ENCODE results near the gene SPDYE4.

The SPDYE4 gene

DNA sequence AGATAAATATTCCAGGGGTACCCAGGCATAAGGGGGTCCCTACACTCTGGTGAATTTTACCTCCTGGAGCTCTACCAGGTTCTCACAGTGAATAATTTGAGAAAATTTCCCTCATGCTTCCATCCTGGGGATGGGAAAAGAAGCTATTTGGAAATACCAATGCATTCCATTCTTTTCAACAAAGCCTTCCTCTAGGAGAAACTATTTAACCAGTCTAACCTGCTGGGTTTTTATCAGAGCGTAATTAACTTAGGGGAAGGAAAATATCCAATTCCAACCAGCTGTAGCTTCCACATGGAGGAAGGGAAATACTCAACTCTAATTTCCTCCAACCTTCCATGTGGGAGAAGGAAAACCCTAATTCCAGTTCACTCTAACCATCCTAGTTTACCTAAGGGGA is 23.8 kb upstream of the SPDYE4 start:
- FAIRE-seq, result no peak

DNA sequence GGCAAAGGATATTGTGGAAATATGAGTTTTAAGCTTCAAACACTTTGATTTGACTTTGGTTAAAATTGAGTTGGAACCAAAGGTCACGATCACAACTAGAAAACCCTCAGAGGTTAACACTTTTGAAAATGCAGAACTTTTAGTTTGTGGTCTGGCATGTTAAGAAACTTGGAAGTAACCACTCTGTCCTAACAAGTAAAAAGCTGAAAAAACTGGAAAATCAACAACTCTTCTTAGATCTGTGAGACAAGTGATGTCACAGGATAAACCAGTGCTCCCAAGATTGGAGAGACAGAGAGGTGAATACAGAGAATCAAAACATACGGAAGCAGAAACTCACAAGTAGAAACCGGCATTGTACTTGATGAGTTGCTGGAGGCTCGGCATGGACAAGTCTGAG is 23.4 kb upstream of the SPDYE4 start:
- no peak for FAIRE-seq

DNA sequence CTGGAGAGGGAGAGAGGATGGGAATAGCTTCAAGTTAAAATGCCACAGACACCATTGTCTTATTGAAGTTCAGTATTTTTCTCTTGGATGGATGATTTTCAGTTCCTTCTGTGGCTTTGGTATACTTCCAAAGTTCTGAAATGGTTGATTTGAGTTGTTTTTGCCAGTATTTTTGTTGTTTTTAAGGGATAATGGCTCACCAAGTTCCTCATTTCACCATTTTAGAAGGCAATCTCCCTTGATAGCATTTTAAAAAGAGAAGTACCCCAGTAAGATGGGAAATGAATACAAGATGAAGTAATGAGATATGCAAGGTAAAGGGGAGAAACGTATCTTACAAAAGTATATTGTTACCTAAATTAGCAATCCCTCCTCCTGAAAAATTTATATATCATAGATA is 18.5 kb upstream of the SPDYE4 start:
- no peak for FAIRE-seq

DNA sequence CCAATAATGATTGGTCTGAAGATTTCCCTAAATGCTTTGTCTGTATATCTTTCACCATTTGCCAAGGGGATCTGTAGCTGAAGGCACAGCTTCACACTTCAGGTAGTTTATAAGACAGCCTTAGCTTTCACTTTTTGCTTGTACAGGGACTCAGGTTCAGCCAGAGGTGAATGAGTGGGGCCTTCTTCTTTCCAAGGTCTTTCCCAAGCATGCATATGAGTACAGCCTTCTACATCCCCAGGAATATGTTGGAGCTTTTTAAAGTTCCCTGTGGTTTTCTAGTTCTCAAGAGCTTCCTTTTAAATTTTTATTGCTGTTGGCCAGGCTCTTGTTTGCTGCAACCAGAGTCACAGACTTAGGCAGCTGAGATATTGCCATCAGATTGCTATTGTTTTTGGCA is 17.9 kb upstream of the SPDYE4 start:
- no peak for FAIRE-seq

DNA sequence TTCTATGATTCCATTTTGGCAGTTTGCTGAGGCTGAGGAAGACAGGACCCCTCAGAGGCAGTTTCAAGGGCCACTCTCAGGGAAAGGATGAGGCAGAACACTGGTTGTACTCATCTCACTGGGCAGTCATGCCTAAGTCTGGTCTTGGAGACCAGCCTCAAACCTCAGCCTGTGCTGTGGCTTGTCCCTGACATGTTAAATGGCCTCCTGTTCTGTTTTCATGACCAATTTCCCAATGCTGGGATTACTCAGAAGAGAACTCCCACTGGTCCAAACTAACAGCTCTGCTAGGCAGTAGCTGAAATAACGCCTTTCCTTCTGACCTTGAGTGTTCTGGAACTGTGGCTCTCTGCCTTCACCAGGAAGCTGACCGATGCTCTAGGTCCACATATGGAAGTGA is 8.4 kb upstream of the SPDYE4 start:
- no peak for FAIRE-seq

DNA sequence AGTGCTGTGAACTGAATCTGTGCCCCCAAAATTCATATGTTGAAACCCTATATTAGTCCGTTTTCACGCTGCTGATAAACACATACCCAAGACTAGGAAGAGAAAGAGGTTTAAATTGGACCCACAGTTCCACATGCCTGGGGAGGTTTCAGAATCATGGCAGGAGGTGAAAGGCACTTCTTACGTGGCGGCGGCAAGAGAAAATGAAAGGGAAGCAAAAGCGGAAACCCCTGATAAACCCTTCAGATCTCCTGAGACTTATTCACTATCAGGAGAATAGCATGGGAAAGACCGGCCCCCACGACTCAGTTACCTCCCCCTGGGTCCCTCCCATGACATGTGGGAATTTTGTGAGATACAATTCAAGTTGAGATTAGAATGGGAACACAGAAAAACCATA is 3.7 kb upstream of the SPDYE4 start:
- FAIRE-seq, result no peak

DNA sequence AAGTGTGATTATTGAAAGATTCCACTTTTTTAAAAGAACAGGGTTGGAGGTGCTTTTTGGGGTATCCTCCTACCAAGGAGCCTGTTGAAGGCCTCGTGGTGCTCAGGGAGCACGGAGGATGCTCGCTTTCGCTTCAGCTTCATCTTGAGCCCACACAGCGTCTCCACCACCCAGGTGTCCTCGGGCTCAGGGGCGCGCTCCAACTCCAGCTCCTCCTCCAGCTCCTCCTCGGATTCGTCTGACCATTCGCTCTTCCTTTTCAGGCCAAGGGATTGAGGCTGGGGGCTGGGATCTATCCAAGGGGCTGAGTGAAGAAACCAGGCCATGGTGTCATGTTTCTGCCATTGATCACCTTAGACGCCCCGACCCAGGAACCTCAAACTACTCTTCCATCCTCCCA is 1.2 kb downstream of the SPDYE4 start:
- FAIRE-seq, result no peak

DNA sequence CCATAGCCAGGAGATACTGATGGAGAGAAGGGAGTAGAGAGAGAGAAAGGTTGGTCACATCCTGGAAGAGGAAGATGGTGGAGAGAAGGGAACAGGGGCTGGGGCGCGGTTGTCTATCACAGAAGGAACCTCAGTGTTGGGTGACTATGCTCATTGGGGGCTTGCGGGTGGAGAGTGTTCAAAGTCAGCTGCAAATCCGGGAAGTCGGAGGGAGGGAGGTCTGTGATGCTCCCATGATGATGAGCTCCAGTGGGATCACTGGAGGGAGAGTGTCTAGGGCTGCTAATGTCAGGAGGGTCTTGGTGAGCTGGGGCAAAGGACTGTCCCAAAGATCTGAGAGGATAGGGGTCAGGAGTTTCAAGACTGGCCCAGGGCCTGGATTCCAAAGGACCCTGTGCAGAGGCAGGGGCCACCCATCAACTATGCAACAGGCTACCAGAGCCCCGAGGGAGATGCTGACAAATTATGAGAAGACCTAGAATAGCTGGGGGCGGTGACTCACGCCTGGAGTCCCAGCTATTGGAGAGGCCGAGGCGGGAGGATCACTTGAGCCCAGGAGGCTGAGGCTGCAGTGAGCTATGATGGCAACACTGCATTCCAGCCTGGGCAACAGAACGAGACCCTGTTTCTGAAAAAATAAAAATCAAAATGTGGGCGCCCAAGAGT is 2.6 kb downstream of the SPDYE4 start:
- FAIRE-seq, result no peak

DNA sequence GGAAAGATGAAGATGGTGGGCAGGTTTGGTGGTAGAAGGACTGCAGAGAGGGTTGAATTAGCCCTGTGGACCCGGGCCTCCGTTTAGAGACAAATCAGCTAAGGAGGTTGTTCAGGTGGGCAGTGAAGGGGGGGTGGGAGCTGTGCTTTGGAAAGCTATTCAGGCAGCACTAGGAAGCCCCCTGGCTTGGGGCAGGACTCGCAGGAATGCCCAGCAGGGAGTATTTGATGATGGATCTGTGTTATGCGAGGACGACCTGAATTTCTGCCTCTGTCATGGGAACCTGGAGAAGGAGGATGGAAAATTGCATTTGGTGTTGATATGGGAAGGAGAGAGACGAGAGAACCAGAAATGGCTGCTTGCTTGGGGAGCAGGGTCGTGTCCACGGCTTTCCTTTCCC is 3.5 kb downstream of the SPDYE4 start:
- no peak for FAIRE-seq

DNA sequence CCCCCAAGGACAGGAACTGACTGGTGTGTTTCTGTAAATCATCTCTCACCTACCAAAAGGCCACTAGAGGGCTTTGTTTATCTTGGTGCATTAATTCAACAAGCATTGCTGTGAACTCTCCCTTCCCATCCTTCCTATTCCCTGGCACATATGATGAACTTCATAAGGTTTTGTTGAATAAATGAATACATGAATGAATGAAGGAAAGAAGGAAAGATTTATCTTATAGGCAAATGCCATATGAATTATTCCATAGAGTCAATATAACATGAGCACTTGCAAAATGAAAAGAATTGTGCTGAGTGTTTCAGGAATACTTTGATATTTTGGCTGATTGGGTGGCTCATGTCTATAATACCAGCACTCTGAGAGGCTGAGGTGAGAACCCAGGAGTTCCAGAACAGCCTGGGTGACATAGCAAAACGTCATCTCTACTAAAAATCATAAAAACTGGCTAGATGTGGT is 4.3 kb downstream of the SPDYE4 start:
- no peak for FAIRE-seq

DNA sequence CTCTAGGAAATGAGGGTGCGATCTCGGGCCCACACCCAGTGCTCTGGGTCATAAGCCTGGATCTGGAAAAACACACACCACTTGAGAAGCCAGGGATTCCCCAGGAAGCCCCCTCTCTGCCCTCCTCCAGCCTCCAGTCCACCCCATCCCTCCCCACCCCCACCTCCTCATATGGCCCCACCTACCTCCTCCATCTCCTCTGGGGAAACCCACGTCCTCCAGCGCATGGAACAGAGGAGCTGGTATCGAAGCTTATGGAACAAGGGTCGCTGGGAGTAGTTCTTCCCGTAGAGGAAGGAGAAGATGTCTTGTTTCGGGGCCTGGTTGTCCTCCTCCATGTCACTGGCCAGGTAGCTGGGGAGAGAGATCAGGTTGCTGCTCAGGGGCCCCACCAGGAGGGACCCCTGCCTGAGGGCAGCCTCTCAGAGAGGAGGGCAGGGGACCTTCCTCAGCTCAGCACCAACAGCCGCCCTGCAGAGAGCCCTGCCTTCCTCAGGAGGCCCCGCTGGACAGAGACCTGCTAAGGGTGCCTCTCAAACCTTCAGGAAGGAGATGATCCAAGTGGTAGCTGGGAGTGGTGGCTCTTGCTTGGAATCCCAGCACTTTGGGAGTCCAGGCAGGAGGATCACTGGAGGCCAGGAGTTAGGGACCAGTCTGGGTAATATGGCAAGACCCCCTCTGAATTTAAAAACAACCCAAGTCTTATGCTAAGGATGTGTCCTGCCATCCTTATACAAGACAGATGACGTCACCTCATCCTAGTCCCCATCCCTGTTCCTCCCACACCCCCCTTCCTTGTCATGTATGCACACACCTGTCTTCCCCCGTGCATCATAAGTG is 5.0 kb downstream of the SPDYE4 start:
- FAIRE-seq, result no peak

DNA sequence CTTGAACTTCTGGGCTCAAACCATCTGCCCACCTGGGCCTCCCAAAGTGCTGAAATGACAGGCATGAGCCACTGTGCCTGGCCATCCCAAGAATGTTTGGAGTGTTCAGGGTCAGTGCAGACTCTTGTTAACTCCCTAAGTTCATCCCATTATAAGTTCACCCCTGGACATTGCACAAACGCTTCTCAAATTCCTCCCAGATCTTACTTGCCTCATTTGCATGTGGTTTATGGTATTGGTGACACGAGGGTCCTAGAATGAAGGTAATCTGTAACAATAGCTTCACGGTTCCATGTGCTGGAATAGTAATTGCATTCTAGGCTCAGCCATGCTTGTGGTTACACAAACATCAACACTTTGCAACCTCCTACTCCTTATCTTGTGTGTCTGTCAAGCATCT is 8.7 kb downstream of the SPDYE4 start:
- no peak for FAIRE-seq

DNA sequence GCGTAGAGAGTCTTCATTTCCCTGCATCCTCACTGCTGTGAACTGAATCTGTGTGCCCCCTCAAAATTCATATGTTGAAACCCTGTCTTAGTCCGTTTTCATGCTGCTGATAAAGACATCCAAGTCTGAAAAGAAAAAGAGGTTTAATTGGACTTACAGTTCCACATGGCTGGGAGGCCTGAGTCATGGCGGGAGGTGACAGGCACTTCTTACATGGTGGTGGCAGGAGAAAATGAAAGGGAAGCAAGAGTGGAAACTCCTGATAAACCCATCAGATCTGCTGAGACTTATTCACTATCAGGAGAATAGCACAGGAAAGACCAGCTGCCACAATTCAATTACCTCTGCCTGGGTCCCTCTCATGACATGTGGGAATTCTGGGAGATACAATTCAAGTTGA is 10.6 kb downstream of the SPDYE4 start:
- FAIRE-seq, result no peak

DNA sequence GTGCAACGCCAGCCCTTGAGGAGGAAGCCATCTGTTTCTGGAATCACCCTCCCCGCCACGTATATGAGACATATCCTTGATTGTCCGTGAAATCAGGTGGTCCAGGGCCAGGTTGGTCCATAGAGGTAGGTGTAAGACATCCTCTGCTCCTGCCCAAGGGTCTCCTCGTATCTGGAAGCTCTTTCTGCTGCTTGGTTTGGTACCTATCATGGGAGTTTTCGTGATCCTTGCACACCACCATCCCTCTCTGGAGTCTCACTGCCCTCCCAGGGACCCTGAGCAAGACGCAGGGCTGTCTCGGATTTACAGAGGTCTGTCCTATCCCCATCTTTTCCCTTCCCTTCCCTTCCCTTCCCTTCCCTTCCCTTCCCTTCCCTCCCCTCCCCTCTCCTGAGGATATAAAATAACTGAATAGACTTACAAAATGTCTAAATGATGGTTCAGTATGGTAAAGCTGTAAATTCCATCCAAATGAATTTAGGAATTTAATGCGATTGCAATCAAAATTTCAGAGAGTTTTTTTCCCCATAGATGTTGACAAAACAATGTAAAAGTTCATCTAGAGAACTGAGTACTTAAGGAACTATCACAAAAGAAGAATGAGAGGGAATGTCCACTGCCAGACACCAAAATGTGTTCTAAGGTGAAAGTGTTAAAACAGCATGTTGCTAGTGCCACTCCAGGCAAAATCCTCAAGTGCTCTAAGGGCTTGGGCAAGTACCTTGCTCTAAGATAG is 11.7 kb downstream of the SPDYE4 start:
- no peak for FAIRE-seq

DNA sequence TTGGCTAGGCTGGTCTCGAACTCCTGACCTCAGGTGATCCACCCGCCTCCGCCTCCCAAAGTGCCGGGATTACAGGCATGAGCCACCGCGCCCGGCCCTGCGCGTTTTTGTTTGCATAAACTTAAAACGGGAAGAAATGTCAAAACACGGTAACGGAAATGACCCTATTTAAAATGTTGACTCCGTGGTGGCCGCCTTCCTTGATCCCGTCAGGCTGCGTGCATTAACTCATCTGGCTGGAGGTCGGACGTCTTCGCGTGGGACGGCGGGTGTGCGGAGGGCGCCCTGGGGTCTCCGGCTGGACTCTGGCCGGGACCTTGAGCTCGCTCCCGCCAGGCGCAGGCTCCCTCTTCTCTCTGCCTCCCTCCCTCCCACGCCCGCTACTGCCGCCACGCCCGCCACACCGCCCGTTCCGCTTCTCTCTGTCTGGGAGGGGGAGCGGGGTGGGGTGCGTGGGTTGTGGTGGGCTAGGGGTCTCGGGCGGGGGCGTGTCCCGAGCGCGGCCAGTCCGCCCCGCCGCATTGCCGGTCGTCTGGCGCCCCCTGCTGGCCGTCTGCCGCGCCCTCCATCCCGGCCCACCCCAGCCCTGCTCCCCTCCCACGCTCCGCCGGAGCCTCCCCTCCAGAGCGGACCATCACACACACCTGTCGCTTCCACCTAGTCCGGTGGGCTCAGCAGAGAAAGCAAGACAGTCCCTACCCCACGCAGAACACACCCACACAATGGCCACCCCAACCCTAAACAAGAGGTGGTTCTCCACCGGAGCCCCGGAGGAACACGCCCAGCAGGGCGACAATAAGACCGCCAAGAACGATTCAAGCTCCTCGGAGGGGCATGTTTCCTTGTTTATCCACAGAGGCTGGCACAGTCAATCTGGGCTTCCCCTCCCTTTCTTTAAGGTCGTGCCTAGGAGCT is 12.5 kb downstream of the SPDYE4 start:
- FAIRE-seq, result no peak

DNA sequence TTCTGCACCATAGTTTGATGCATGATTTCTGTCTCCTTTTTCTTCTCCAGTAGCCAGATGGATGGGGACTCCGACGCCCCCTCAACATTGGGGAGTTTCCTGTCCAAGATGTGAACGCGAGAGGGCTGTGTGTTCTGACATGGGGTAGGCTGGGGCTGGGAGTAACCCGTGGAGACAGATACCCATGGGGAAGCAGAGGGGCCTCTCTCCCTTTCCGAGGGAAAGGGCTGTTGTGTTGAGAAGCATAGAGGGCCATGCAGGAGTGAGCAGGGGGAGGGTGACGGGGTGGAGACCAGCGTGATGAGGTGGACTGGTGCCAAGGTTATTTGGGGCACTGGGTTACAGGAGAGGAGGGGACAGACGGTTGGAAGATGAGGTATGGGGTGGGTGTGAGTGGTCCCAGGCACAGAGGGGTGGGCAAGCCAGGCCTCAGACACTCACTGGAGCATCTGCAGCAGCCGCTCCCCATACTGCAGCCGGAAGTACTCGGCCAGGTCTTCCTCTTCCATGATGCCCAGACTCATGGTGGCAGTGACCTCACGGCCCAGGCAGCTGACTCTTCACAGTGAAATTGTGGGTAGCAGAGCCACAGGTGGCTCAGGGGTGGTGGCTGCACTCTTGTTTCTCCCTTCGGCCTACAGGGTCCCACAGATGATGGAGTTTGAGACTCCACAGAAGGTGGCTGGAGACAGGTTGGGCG is 14.1 kb downstream of the SPDYE4 start:
- no peak for FAIRE-seq

DNA sequence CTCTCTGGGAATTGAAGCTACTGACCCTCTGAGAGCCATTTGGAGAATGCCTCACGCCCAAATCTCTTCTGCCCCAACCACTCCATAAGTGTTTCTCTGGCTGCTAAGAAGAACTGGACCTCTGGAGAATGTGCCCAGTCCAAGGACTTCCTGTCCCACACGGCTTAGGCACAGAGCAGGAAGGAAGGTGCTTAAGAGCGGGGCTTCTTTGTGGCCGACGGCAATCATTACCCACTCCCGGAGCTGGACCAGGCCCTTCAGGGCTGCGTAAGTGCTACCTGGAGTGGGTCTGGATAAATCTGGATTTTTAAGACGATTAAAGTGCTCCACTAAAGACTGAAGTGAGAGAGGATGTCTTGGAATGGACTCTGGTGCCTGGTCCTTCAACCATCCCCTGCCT is 15.5 kb downstream of the SPDYE4 start:
- no peak for FAIRE-seq

DNA sequence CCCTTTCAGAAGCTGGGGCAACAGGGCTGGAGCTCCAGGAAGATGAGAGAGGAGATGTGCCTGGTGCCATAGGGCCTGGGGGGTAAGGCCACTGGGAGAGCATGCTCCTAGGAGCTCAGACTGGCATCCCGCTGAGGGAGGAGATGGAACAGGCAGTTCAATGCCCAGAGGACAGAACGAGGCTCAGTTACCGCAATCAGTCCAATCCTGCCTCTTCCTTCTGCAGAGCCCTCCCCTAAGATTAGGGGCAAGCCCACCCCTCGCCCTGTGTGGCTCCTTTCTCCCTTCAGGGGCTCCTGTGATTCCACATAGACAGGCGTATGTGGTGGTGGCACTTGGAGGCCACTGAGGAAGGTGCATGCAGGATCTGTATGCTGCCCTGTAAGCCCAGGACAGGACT is 16.1 kb downstream of the SPDYE4 start:
- FAIRE-seq, result no peak

DNA sequence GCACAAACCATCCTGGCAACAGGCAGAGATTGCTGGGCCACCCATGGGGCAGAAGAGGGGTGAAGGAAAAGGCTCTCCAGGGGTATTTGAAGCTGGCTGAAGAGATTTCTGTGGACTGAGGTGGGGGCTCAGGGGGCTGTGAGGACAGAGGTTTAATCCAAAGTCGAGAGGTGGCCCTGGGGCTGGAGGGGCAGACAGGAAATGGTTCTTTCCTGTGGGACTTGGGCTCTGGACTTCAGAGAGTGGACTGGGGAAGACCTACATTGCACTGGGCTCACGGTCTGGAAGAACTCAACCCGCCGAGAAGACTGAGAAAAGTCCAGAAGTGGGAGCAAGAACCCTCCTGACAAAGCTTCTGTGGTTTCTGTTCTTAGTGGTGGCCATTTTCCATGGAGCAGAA is 16.6 kb downstream of the SPDYE4 start:
- no peak for FAIRE-seq

DNA sequence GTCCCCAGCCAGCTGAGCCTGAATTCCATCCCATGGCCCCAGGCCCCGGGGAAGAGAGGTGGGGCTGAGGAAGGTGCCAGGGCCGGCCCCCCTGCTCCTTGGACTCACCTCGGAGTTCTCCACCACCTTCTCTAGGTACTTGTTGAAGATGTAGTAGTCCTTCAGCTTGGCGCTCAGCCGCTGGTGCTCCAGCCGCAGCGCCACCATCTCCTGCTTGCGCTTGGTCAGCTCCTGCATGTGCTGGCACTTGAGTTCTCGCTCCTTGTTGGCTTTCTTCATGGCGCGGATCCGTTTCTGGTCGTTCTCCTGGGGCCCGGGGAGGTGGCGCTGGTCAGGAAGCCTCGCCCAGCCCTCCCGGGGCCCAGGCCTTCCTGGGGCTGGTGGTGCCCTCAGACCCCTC is 17.0 kb downstream of the SPDYE4 start:
- FAIRE-seq, result no peak

DNA sequence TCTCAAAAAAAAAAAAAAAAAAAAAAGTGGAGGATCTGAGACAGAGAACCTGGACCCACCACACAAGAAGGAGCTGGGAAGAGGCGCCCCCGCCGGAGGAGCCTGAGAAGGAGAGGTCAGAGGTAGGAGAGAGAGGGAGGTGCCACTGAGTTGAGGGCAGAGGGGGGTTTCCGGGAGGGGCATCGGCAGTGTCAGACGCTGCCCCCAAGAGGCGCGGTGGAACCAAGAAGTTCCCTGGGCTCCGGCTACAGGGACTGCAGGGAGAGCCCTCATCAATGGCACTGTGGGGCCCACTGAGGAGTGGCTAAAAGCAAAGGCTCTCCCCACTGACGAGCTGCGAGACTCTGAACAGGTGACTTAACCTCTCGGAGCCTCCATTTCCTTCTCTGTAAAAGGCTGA is 17.9 kb downstream of the SPDYE4 start:
- FAIRE-seq, result no peak

DNA sequence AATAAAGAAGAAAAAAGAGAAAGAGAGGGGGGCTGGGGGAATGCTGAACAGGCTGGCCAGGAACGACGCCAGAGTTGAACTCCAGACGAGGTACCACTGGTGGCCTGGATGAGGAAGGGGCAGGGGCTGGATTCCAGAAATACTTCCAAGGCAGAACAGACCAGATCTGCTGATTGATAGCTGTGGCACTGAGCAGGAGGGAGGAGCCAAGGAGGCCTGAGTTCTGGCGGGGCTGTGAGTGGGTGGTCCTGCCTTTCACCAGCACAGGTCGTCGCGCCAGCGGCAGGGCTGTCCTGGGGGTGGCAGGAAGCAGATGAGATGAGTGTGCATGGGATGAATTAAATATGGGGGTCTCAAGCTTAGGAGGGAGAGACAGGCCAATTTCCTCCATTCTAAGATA is 19.2 kb downstream of the SPDYE4 start:
- no peak for FAIRE-seq
